Pons (tissue), 1 donor: ENCODE results near the gene CXCR3.
"Not testable (repeated sequence)": the region's sequence is repeated elsewhere in the genome, so short reads cannot be mapped to it uniquely, and the experiment has no call there.

Experiments
- DNase-seq: peaks from one replicate; pipeline ENCODE4 v3.0.0-alpha.2; 2016; ENCODE audit warnings: low spot score

Gene CXCR3

DNA sequence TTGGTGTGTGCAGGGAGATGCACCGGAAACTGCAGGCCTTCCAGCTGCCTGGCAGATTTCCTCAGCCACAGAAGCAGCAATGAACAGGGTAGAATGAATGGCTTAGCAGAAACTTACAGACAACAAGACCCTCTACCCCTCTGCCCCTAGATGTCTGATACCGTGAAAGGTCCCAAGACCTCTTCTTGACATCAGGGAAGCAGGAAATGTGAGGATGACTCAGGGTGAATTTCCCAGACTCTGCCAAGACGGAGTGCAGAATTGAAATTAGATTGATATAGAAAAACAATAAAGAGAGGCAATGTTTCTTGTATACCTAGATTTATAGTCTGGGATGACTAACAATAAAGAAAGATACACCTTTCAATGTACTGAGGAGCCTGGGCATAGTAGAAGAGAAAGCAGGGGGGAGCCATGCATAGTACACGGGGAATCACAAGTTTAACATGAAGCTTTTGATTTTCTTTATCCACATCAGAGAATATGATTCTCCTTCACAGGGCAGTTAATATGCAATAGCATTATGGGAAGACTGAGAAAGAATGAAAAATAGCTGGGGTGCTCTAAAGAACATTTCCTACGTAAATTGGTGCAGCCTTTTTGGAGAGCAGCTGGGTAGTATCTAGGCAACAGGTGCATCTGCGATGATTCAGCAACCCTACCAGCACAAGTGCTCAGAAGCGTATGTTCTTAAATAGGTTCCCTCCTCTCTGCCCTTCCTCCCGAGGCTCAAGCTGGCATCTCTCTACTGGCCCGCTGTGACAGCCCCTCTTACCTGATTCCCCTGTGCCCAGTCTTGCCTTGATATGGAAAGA is 18.3 kb upstream of the CXCR3 start:
- DNase-seq: no peak

DNA sequence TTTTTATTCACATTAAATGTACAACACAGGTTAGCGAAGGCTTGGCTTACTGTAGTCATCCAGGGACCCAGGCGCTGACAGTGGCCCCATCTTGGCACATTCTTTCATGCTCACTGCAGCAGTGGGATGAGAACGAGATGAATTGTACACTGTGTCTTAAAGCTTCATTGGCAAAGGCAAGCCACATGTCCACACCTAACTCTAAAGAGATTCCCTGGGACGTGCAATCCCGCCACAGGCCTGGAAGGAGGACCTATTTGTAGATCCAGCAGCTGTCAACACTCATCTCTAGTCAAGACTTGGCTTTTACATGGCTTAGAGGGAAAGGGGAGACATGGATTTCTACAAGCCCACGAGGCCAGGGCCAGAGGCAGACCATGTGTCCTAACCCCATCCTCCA is 16.1 kb upstream of the CXCR3 start:
- DNase-seq: no peak

DNA sequence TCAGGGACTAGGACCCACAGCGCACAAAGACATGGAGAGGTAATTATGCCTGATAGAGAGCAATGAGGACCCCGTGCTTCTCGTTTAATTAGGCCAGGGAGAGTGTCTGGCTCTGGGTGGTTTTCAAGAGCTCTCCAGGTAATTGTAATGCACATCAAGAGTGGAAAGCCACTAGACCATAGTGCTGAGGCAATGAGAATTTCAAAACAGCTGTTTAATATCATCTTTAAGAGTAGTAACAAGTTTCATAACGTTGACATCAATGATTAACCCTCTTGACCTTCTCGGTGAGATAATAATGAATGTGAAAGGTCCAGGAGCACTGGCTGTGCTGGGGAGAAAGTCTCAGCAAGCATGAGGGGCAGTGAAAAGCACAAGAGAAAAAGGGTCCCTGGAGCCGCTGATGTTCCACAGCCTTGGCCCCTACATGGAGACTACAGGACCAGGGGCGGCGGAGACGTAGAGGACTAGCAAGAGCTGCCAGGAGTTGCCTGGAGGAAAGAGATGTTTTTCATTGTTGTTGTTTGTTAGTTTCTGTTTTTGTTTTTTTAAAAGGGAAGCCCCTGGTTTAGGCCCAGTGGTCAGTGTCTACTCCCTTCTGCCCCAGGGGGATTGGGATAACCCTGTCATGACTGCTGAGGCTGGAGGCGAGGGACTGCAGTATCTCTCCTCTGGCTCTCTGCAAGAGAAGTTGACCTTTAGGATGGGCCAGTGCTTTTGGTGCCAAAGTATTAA is 14.8 kb upstream of the CXCR3 start:
- no peak for DNase-seq

DNA sequence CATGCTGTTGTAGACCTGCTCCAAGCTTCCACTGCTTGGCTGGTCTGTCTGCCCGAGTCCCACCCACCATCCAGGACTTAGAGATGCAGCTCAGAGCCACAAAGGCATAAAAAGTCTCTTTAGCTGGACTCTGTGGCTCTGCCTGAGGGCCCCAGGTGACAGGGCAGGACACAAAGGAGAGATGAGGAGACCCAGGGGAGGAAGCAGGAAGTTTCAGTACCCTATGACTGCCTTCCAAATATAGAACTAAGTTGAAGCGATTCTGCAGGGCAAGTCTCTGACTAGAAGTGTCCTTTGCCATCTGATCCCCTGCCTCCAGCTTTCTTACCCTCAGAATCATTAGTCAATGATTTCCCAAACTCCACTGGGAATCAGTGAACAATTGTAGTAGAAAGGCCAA is 11.2 kb upstream of the CXCR3 start:
- no peak for DNase-seq

DNA sequence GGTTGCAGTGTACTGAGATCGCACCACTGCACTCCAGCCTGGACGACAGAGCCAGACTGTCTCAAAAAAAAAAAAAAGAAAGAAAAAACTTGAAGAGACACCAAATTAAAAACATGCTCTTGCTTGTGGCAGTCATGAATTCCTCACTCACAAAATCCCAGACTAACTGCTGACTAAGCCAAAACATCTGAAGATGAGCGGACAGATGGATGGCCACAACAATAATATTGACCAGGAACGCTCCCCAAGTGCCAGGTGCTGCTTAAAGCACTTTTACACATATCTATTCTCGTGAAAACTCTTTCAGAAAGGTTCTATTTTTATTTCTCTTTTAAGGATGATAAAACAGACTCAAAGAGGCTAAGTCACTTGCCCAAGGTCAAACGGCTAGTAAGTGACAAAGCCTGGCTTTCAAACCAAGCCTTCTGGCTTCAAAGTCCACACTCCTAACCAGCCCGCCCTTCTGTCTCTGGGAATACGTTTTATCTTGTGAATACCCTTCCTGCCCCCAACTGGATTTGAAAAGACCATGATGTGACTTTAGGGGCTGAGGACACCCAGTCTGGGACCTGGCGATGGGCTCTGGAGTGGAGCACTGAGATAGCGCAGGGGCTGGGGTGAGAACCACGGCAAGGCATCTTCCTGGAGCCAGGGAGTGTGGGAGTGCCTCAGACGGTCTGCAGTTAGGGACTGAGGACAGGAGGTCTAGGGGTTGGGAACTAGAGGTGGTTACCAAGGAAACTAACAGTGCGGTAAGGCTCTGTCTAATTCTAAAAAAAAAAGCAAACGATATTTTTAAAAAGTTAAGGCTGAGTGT is 9.5 kb upstream of the CXCR3 start:
- no peak for DNase-seq

DNA sequence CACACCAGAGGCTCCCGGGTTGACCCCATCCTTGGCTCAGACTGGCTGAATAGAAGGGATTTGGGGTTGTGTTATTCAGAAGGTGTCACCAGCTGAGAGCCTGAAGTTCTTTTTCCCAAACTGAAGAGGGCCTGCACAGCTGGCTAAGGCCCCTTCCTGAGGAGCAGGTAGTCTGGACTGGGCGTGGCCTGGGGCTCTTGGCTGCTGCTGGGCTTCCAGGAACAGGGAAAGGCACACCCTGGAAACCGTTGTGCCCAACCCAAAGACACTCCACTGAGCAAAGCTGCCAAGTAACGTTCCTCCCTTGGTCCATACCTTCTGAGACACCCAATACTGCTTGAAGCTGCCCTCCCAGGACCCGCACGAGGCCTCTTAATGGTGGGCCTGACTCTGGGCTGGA is 8.3 kb upstream of the CXCR3 start:
- DNase-seq: no peak

DNA sequence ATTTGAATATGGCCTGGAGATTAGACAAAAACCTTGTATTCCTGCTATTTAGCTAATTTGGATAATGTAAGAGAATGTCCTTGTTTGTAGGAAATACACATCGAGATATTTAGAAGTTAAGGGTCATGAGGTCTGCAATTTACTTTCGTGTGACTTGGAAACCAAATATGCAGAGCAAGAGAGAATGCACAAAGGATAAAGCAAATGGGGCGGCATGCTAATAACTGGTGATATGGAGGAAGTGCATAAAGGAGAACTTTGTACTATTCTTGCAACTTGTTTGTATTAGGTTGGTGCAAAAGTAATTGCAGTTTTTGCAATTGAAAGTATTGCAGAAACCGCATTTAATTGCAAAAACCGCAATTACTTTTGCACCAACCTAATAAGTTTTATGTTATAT is 7.2 kb upstream of the CXCR3 start:
- no peak for DNase-seq

DNA sequence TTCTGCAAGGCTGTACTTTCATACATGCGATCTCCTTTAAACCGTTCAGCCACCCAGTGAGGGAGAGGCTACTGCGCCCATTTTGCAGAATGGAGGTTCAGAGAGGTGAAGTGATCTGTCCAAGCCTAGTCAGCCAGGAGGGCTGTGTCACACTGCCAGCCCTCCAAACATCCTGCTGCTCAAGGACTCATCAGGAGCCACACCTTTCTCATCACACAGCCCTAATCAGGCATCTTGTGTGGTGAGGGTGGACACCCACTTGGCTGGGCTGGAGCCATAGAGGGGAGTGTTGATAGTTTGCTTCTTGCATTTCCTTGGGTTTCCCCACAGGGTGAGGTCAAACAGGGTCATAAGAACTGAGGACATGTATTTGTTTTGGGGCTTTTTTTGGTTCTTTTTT is 5.4 kb upstream of the CXCR3 start:
- no peak for DNase-seq

DNA sequence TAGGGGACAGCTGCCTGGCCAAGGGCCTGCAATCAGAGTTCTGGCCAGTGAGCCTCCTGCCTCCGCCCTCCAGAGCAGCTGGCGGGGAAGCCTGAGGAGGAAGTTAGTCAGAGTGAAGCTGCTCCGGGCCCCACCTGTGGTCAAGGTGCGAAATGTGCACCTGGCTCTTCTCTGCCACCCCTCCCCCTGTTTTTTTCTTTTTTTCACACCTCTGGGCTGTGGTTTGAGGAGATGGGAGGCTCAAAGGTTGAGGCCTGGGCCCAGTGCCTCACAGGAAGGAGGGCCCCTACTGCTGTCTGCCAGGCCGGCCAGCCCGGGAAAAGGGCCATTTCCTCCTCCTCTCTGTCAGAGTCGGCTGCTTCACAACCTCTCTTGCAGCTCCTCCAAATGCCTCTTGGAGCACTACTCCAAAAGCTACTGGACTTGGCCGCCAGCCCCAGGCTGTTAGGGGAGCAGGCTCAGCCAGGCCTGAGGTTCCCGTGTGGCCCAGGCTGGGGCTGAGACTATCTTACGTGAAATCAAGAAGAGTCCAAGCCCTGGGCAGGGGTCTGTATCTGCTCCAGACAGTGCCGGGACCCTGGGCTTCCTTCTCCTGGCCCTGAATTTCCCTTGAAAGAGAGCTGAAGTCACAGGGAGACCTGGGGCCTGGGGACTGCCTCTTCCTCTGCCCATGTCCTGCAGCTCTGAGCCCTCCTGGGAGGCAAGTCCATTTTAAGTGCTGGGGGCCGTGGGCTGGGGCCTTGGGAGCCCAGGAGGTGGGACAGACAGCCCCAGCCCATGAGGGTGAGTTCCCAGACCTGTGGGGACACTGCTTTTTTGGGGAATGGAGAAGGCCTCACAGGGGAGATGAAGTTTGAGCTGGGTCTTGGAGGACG is 4.5 kb upstream of the CXCR3 start:
- peak; percentile 30 for DNase-seq

DNA sequence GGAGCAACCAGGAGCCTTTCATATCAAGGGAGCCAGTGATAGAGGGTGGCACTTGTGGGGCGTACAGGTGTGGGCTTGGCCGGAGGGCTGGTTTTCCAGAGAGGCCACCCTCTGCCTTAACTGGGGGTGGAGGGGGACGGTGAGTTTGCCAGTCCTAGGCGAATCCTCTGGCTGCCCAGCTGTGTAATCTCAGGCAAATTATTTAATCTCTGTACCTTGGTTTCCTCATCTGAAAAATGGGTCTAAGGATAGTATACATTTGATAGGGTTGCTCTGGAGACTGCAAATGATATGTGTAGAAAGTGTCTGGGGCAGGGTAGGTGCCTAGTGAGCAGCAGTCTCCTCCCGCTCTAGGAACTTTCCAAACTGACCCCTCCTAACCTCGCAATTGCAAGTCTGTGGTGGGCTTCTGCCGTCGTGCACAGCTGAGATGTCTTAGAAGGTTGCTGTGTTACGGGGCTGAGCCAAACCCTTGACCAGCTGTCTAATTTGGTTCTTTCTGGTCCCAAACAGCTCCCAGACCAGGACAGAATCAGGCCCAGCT is 3.8 kb upstream of the CXCR3 start:
- DNase-seq: no peak

DNA sequence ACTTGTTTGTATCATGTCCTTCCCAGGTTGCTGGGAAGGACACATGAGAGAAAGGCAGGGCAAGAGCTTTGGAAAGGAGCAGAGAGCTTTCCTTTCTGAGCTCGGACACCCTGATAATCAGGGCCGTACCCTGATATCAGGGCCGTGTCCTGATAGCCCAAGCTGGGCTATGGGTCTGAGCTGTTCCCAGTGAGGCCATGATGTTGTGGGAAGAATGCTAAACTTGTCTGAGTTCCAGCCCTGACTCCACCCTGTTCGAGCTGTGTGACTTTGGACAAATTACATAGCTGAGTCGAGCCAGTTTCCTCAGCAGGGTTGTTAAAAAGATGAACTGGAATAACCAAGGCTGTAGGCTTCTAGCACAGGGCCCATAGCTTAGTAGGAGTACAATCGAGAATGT is 3.3 kb upstream of the CXCR3 start:
- DNase-seq: no peak

DNA sequence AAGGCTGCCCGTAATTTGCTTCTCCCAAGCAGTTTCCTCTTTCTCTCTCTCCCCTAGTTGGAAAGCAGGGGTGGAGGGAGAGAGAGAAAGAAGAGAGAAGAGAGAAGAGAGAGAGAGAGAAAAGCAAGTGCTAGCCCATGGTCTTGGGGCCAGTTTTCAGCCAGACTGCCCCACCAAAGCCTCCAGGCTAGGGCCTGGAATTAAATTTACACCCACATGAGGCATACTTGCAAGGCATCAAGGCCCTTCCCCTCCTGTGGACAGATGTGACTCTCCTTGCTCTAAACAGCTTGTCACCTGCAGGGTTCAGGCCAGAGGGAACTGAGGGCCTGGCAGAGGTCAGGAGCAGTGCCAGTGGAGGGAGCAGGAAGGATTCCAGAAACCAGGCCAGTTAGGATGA is 1.7 kb upstream of the CXCR3 start:
- DNase-seq: no peak

DNA sequence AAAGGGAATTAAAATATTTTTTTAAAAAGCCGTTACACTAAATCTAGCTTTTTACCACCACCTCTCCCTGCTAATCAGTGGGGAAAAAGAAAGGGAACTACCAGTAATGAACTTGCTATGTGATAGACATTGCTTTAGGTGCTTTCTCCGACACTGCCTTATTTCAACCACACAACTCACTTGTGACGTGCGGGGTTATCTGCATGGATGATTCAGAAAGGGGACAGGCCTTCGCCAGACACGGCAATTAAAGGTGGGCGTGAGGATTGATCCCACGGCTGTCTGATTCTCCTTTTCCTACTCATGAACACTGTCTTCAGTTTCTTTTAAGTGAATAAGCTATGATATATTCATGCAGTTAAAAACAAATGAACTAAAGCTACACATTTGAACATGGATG is 882 bp upstream of the CXCR3 start:
- DNase-seq: no peak

DNA sequence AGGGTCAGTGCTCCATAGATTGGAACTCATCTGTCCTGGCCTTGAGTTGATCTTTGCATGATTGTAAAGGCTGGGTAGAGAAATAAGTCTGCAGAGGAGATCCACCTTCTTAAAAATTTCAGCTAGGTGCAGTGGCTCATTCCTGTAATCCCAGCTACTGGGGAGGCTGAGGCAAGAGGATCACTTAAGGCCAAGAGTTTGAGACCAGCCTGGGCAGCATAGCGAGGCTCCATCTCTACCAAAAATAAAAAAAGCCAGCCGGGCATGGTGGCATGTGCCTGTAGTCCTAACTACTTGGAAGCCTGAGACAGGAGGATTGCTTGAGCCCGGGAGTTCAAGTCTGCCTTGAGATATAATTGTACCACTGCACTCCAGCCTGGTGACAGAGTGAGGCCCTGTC is 476 bp upstream of the CXCR3 start:
- no peak for DNase-seq

DNA sequence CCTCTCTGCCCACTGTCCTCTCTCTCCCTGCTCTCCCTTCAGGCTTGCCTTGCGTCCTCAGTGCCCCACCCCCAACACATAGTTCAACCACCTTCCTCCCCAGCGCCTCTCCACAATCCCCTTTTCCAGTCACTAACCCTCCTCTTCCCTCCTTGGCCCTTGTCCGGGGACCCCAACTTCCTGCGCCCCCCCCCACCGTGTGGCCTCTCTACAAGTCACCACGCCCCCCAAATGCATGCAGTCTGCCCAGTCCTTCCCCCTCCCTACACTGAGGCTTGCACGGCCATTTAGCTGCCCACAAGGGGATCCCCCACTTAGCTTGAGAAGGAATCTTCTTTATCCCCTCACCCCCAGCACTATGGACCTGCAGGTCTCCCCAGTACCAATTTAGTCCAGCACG is 569 bp downstream of the CXCR3 start:
- DNase-seq: no peak

DNA sequence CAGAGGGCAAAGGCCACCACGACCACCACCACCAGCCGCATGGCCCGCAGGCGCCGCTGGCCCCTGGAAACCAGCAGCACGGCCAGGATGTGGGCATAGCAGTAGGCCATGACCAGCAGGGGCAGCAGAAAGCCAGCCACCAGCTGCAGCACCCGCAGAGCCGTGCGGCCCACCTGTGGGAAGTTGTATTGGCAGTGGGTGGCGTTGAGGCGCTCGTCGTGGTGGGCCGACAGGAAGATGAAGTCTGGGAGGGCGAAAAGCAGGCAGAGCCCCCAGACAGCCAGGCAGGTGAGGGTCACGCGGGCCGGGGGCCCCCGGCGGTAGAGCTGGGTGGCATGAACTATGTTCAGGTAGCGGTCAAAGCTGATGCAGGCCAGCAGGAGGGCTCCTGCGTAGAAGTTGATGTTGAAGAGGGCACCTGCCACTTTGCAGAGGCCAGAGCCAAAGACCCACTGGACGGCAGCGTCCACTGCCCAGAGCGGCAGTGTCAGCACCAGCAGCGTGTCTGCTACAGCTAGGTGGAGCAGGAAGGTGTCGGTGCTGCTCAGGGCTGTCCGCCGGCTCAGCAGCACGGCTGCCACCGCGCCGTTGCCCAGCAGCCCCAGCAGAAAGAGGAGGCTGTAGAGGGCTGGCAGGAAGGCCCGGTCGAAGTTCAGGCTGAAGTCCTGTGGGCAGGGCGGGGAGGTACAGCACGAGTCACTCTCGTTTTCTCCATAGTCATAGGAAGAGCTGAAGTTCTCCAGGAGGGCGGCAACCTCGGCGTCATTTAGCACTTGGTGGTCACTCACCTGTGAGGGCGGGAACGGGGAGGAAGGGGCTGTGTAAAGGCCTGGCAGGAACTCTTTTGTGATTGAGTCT is 1.4 kb downstream of the CXCR3 start:
- DNase-seq: no peak

DNA sequence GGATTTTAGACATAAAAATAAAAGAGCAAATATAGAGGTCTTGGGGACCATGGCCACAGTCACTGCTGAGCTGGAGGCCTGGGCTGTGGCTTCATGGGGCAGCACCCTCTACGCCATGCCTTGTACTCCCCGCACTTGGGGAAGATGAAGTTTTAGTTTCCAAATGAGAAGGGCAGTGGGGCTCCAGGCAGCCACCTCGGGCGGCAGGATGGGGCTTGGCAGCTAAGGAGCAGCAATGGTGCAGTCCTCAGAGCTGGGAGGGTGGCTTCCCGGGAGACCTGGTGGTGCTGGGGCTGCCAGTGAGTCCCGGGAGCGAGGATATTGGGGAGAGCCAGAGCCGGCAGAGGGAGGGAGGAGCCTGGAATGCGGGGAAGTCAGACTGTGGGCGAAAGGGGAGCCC is 2.4 kb downstream of the CXCR3 start:
- DNase-seq: no peak

DNA sequence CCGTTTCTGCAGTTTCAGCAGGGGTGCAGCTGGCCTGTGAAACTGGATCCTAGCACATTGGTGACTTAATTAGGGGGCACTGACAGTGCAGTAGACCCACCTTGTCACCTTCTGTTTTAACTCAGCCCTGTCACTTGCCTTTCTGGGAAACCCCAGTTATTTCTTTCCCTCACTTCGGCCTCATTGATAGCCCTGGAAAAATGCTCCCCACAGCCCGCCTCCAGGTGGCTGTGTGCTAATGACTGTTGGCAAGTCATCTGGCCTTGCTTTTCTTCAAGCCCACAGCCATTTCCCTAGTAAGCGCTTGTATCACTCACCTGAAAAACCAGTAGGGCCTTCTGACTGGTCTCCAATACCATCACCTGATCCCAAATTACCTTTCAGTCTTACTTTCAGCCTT is 3.3 kb downstream of the CXCR3 start:
- no peak for DNase-seq

DNA sequence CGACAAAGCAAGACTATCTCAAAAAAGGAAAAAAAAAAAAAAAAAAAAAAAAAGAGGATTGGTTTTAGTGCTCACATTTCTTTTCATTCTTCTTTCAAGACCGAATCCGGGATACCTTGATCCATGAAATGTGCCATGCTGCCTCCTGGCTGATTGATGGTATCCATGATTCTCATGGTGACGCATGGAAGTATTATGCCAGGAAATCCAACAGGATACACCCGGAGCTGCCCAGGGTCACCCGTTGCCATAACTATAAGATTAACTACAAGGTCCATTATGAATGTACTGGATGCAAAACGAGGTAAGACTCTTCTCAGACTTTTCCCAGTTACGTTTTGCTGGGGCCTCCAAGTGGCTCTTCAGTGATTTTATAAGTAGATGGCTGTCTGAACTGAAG is 6.1 kb downstream of the CXCR3 start:
- no peak for DNase-seq

DNA sequence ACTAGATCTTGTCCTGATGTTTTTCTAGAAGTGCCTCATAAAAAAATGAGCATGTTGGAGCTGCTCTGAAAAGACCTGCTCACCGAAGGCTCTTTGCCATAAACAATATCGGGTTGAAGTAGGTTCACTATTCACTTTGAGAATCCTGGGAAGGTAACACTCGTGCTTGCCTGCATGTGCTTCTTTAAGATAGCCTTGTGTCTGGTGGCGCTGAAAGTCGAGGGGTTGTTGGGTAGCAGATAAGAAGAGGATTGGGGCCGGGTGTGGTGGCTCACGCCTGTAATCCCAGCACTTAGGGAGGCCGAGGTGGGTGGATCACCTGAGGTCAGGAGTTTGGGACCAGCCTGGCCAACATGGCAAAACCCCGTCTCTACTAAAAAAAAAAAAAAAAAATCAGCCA is 6.6 kb downstream of the CXCR3 start:
- not testable (repeated sequence) for DNase-seq
